GM23338 (cell line): ENCODE results near the gene OR52B6.

ENCODE experiments used
- CREB1 ChIP-seq: fragments of 250-450 bp; sonication (Bioruptor Pico); IDR thresholded peaks from 2 replicates; pipeline ENCODE4 v1.5.0; 2020; ENCODE audit warnings: low read depth, mild to moderate bottlenecking, moderate library complexity
- CTCF ChIP-seq, 2 experiments: fragments of 200-600 bp in 1 of 2; sonication (generic) in 1 of 2; conservative IDR thresholded peaks; 2 replicates each; pipeline versions ENCODE4 v1.5.1 to v1.6.1; 2016 to 2017; ENCODE audit warnings: antibody characterized with exemption in 2 of 2, low read depth in 2 of 2, mild to moderate bottlenecking in 2 of 2, moderate library complexity in 1 of 2
- ETS1 ChIP-seq: IDR thresholded peaks from 2 replicates; pipeline ENCODE4 v1.6.1; 2016; ENCODE audit warnings: antibody characterized with exemption
- EZH2 ChIP-seq: fragments of 200-600 bp; sonication (generic); IDR thresholded peaks from one replicate; pipeline ENCODE4 v1.8.0; 2017; ENCODE audit warnings: antibody characterized with exemption, mild to moderate bottlenecking, low read depth; ENCODE audit not compliant: unreplicated experiment
- EZH2phosphoT487 ChIP-seq: fragments of 200-600 bp; sonication (generic); IDR thresholded peaks from one replicate; pipeline ENCODE4 v1.8.1; 2018; ENCODE audit warnings: antibody characterized with exemption; ENCODE audit not compliant: unreplicated experiment
- JUNB ChIP-seq: IDR thresholded peaks from one replicate; pipeline ENCODE4 v1.6.1; 2016; ENCODE audit warnings: antibody characterized with exemption; ENCODE audit not compliant: unreplicated experiment
- POLR2AphosphoS5 ChIP-seq: IDR thresholded peaks from 2 replicates; pipeline ENCODE4 v1.6.1; 2016; ENCODE audit warnings: antibody characterized with exemption, low read depth
- REST ChIP-seq: IDR thresholded peaks from one replicate; pipeline ENCODE4 v1.6.1; 2018; ENCODE audit warnings: antibody characterized with exemption; ENCODE audit not compliant: unreplicated experiment

GRCh38 chr11:5550440-5551095 lies 30.1 kb upstream of the OR52B6 start:
- no peak for TF ChIP-seq CTCF (conservative IDR thresholded peaks at IDR 0.05; ENCODE audit: low read depth in 2 of 2)
- TF ChIP-seq POLR2AphosphoS5 = no peak
- no peak for TF ChIP-seq EZH2phosphoT487
- TF ChIP-seq EZH2 = no peak
- no peak for TF ChIP-seq REST
- no peak for TF ChIP-seq ETS1
- TF ChIP-seq CREB1 = no peak
- no peak for TF ChIP-seq JUNB
